ENCODE results near the gene ZDHHC11B. TPM values are rescaled to one million over a fixed set of nuclear protein-coding genes. Genes with fewer than 3 reads are reported as not detected.
"Not testable (repeated sequence)": the region's sequence is repeated elsewhere in the genome, so short reads cannot be mapped to it uniquely, and the experiment has no call there.

Gene ZDHHC11B
- polyA plus RNA-seq, 4 donors = 3.3 to 5.1 (median 4.5) TPM

DNA sequence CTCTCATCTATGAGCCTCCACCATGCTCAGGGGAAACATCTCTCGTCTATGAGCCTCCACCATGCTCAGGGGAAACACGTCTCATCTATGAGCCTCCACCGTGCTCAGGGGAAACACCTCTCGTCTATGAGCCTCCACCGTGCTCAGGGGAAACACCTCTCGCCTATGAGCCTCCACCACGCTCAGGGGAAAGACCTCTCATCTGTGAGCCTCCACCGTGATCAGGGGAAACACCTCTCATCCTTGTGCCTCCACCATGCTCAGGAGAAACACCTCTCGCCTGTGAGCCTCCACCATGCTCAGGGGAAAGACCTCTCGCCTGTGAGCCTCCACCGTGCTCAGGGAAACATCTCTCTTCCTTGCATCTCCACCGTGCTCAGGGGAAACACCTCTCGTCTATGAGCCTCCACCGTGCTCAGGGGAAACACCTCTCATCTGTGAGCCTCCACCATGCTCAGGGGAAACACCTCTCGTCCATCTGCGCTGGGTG, 30.3 kb downstream of the ZDHHC11B start:
- DNase-seq (ENCODE audit: low read depth in 4 of 4, low spot score in 3 of 4) = not testable (repeated sequence)

DNA sequence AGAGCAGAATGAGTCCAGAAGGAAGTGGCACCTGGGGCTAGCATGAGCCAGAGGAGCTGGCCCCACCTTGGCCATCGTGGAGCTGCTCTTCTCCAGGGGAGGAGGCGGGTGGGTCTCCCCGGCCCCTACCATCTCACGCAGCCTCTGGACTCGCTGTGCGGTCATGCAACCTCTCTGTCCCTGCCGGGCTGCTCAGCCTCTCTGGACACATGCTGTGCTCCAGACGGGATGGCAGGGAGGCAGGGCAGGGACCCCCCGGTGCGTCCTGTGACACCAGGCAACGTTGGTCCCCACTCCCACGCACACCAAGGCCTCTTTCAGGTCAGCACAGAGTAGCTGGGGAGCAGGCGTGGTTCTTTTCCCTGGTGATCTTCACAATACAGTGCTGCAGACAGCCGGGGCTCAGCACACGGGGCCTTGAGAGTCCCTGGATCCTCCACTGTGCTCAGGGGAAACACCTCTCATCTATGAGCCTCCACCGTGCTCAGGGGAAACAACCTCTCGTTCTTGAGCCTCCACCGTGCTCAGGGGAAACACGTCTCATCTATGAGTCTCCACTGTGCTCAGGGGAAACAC, 30.9 kb downstream of the ZDHHC11B start:
- not testable (repeated sequence) for DNase-seq (ENCODE audit: low read depth in 4 of 4, low spot score in 3 of 4)

DNA sequence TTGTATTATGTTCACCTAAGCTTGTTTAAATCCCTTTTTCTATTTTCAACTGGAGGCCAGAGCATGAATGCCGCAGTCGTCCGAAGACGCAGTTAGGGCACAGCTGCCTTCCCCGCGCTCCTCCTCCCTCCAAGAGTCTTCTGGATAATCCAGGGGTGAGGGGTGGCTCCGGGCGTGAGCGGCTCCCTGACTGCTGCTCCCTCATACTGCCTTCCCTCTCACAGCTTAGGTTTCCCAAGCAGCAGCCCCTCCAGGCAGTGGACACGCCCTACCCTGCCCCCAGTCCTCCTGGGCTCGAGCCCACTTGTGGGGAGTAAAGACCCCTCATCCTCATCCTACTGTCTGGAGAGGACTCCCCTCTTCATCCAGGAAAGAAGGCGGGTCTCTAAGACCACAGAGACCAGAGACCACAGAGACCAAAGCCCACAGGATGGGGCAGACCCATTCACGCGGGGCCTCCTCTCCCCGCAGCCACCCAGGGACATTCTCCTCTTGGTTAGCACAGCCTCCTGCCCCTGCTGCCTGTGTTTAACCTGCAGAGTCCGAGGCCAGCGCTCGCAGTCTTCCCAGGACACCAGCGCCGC, 31.9 kb downstream of the ZDHHC11B start:
- DNase-seq (ENCODE audit: low read depth in 4 of 4, low spot score in 3 of 4) = not testable (repeated sequence)

DNA sequence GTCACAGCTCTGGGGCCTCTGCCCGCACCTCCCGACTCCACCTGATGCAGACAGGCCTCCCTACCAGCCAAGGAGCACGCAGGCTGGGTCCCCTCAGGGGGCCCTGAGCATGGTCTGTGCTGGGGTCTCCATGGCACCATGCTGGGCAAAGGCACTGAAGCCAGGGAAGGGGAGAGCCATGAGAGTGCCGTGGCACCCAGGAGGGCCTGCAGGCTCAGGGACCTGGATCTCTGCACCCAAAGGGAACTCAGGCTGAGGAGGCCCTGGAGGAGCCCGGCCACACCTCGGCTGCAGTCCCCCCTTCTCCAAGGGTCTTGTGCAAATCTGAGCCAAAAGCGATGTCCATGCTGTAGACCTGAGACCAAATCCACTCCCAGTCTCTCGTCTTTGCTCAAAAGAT, 32.5 kb downstream of the ZDHHC11B start:
- not testable (repeated sequence) for DNase-seq (ENCODE audit: low read depth in 4 of 4, low spot score in 3 of 4)

DNA sequence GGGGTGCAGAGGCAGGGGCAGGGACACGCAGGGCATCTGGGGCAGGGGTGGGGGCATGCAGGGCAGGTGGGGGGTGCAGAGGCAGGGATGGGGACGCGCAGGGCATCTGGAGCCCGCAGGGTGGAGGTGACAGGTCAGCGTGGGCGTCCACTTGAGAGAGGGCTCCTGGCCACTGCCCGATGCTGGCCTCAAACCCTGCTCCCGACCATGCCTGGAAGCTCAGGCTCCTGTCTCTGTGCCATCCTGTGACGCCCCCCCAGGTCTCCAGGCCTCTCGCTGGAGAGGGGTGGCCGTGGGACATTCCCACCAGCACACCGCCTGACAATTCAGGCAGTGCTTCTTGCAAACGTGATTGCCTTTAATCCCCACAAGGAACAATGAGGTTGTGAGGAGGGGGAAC, 33.0 kb downstream of the ZDHHC11B start:
- DNase-seq (ENCODE audit: low read depth in 4 of 4, low spot score in 3 of 4) = no peak

DNA sequence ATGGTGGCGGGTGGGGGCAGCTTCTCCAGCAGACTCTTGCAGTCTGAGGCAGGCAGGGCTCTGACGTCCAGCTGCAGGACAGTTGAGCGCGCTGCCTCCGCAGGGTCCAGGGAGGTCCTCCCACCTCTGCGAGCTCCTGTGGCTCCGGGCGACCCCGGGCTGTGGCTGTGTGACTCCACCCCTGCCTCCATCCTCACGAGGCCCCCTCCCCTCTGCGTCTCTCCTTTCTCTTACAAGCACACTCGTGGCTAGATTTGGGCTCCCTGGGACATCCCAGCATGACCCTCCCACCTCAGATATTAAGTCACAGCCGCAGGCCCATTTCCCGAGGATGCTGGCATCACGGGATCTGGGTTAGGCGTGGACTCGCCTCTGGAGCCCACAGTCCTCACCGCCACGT, 34.3 kb downstream of the ZDHHC11B start:
- not testable (repeated sequence) for DNase-seq (ENCODE audit: low read depth in 4 of 4, low spot score in 3 of 4)

DNA sequence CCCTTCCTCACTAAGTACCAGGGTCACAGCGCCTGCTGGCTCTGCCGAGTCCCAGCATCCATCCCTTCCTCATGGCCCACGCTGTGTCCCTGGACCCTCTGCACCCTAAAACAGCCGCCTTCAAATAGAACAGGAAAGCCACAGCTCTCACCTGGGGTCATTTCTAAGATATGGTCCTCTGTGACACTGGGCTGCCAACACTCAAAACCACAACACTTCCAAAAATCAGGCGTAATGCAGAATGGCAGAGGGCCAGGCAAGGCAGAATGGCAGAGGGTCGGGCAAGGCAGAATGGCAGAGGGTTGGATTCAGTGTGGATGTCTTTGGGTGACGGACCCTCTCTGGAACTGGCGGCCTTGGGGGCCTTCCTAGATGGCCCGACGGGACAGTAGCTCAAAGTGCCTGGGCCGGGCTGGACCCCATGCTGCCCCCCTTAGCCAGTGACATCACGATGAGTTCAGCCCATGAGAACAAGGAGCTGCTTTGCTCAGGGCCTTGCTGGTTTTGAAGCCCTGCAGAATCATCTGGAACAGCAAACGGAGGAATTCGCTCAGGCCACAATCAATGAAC, 35.3 kb downstream of the ZDHHC11B start:
- DNase-seq (ENCODE audit: low read depth in 4 of 4, low spot score in 3 of 4) = no peak

DNA sequence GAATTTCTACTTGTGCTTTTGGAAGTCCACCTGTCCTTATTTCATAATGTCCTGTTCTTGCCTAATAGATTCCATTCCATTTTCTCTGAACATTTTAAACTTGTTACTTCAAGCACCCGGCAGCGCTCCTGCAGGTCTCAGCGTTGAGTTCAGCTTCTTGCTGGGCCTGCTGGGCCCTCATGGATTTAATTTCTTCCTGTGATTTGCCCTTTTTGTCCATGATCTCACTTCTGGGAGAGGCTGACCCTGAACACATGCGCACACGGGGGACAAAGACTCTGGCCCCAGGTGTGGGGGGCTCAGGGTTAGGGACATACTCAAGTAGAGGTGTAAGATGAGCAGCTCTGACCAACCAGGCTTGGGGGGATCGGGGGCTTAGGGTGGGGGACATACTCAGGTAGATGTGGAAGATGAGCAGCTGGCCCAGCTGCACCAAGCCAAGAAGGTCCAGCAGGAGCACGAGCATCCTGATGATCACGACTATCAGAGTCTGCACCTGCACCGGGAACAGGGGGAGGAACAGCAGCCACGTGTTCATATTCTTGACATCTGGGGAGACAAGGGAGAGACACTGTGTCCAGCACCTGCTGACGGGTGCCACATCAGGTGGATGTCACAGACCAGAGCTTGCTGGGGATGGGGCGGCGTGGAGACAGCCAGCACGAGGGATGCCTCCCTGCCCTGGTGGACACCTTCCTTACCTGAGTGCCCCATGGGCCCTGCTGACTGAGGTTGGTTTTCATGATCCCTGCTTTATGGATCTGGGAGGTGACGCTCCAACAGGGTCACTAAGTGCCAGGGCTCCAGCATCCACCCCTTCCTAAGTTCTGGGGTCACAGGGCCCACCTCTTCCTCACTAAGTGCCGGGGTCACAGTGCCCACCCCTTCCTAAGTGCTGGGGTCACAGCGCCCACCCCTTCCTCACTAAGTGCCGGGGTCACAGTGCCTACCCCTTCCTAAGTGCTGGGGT, 36.2 kb downstream of the ZDHHC11B start:
- not testable (repeated sequence) for DNase-seq (ENCODE audit: low read depth in 4 of 4, low spot score in 3 of 4)

DNA sequence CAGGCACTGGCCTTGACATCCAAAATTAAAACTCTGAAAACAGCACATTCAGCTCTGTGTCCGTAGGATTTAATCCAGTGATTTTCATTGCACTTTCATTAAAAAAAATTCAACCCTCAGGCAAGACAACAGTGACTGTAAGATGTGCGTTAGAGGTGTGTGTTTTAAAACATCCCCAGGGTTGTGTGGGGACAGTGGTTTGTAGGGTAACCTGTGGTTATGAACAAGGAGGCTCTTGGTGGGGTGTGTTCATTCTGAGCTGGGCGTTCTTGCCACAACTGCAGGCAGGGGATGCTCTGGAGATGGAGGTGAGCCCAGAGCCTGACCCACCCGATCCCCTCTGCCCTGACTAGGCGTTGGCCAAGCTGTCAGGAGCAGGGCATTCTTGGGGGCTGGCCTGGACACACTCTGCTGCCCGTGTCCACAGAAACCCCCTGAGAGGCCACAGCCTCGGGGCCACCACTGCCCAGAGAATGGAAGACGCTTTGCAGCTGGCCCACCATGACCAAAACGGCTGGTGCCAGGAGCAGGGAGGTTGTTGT, 37.2 kb downstream of the ZDHHC11B start:
- DNase-seq (ENCODE audit: low read depth in 4 of 4, low spot score in 3 of 4) = not testable (repeated sequence)

DNA sequence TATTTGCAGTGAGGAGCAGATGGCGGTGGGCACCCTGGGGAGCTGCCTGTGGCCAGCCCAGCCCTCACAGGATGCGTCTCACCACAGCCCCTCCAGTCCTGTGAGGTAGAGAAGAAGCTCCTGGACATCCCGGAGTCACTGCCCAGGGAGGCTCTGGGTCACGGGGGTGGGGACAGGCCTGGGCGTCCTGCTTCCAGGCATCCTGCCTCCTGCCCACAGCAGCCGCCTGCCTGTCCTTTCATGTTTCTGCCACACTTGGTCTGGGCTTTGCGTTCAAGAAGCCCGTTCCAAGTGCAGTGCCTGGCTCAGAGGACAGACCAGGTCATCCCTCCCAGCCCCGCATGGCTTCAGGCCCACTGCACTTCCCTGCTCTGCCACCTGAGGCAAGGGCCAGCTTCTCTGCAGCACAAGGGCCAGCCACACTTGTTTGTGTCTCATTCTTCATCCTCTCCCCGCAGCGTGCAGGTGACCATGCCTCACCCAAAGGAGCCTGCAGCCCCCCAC, 38.2 kb downstream of the ZDHHC11B start:
- no peak for DNase-seq (ENCODE audit: low read depth in 4 of 4, low spot score in 3 of 4)

DNA sequence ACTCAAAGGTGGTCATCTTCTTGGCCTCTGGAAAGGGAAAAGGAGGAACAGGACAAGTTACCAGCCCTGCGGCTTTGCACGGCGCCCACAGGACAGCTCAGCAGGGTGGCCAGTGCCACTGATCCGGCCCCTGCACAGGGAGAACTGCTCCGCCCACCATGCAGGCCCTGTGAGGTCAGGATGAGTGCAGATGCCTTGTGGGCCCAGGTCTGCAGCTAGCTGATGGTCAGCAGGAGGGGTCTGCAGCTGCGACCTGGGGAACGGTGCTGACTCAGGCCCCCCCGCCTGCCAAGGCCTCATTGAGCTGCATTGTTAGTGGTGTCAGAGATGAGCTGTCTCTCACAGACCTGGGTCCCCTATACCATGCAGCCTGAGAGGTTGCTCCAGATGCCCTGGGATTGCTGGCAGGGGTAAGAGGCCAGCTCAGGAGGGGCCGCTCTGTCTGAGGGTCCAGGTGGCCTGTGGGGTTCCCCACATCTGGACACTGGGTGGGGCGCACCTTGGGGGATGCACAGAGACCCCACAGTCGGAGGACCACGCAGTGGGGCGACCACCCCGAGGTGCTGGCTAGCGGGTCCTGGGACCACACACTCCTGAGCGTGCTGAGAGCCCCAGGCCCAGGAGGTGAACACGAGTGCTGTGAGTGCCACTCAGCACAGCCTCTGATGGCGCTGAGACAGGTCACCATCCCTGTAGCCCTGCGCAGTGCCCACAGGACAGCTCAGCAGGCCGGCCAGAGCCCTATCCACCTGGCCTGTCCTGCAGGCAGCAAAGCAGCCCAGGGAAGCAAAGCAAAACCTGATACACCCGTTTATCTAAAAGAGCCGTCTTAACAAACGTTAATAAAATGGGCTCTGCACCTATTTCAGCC, 39.0 kb downstream of the ZDHHC11B start:
- not testable (repeated sequence) for DNase-seq (ENCODE audit: low read depth in 4 of 4, low spot score in 3 of 4)

DNA sequence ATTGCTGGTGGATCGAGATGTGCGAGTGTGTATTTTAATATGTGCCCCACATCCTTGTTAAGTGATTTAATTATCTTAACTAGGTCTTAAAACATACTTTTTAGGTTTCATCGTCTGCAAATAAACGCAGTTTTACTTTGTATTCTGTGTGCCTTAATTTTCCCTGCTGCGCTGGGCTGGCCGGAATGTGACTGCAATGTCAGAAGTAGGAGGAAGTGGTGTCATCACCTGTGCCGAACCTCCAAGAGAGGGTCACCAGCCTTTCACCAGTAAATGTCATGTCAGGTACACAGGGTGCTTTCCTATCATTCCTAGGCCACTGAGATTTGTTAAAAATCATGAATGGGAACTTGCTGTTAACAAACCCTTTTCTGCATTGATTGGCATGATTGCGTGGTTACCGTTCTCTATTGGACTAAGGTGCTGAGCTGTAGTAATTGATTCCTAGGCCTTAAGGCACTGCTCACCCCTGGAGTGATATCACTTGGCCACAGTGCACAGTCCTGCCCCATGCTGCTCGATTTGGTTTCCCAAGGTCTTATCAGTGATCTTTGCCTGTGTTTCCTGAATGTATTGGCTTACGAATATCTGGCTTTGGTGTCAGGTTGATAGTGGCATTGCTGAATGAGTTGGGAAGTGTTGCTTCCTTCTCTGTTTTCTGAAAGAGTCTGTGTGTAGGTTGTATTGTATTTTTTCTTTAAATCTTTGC, 40.7 kb downstream of the ZDHHC11B start:
- DNase-seq (ENCODE audit: low read depth in 4 of 4, low spot score in 3 of 4) = not testable (repeated sequence)

DNA sequence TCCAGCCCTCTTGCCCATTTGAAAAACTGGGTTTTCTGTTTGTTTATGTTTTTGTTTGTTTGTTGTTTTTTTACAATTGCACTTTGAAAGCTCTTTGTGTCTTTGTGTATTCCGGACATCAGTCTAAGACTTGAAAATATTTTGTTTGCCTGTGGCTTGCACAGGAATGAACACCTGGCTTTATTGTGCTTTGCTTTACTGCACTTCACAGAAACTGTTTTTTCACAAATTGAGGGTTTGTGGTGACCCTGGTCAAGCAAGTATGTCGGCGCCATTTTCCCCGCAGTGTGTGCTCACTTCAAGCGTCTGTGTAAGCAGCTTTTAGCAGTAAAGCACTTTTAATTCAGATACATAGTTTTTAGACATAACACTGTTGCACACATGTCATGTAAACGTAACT, 42.3 kb downstream of the ZDHHC11B start:
- not testable (repeated sequence) for DNase-seq (ENCODE audit: low read depth in 4 of 4, low spot score in 3 of 4)

DNA sequence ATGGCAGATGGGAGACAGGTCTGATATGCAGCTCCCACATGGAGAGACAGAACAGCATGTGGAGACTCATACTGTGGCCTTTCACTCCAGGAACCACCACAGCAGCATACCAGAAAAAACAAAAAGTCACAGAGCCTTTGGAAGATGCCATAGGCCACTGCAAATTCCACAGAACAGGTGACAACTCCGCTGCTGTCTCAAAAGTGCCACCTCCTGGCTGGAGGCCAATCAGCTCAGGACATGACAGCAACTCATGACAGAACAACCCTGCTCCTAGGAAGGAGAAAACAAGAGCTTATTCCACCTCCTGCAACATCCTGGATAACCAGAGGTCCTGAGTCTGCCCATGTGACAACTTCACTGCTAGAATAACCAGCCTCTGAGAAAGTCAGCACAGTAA, 50.4 kb downstream of the ZDHHC11B start:
- not testable (repeated sequence) for DNase-seq (ENCODE audit: low read depth in 4 of 4, low spot score in 3 of 4)

DNA sequence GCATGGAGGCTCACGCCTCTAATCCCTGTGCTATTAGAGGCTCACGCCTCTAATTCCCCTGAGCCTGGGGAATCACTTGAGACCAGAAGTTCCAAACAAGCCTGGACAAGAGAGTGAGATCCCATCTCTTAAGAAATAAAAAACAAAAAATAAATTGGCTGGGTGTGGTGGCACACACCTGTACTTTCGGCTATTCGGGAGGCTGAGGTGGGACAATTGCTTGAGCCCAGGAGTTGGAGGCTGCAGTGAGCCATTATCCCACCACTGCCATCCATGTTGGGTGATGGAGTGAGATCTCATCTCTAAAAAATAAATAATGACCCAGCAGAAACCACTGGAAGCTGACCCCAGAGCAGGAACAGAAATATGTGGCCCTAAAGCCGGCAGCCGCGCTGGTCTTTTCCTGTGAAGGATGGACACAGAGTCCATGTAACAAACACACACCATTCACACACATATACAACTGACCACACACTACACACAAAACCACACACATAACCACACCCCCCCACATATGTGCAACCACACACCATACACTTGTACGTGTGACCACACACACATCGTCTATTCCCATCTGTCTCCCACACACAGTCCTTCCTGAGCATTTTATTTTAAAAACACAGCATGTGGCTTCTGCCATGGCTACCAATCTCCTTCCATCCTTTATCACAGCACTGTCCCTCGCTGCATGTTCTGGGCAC, 51.6 kb downstream of the ZDHHC11B start:
- not testable (repeated sequence) for DNase-seq (ENCODE audit: low read depth in 4 of 4, low spot score in 3 of 4)

DNA sequence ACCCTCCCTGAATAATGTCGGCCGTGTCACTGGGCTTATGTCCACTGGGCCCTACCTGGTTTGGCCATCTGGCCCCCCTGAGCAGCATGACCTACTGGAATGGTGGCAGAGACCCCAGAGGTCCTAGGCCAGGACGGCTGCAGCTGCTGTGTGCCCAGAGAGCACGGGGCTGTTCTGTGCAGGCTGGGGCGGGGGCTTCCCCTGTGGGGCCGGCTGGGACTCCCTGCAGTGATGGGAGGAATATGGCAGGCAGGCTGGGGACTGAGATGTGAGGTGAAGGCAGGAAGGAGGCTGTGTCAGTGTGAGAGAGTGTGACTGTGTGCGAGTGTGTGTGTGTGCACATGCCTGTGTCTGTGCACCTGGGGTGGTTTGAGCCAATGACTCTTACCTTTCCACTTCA, 55.3 kb downstream of the ZDHHC11B start:
- not testable (repeated sequence) for DNase-seq (ENCODE audit: low read depth in 4 of 4, low spot score in 3 of 4)

DNA sequence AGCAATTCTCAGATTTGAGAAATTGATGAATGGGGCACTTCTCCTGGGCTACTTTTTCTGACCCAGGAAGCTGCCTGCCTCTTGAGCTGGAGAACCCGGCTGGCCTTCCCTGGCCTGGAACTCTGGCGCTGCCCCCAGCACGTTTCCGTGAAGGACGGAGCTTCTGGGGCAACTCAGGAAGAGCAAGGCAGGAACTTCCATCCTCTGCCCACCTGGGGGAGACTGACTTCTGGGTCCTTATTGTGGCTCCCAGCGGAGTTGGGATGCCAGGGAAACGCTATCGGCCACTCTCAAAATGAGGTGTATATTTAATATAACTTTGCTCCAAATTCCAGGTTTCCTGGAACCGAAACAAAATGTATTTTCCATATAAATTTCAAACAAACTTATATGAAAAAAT, 57.4 kb downstream of the ZDHHC11B start:
- DNase-seq (ENCODE audit: low read depth in 4 of 4, low spot score in 3 of 4) = not testable (repeated sequence)

DNA sequence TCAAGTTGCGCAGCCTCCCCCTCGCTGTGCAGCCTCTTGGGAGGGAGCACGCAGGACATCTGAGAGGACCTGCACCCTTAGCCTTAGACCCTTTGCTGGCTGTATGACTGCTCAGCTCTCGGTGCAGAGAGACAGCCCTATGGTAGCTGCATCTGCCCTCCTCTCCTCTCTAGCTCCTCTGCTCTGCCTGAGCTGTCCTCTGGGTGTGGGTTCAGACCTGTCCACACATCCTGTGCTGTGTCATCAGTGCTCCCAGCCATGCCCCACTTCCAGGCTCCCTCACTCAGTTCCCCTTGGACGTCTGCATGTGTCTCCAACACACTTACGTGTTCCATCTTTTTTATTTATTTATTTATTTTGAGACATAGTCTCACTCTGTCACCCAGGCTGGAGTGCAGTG, 60.7 kb downstream of the ZDHHC11B start:
- DNase-seq (ENCODE audit: low read depth in 4 of 4, low spot score in 3 of 4) = not testable (repeated sequence)

Data from right renal pelvis (tissue), 4 donors.